A549 (cell line): ENCODE measurements around the gene MRPS17.

Source experiments
- MYC ChIP-seq: IDR thresholded peaks from 2 replicates; pipeline ENCODE4 v1.6.1; 2012; ENCODE audit warnings: mild to moderate bottlenecking, inconsistent platforms, low read length, improper control_type of control experiment, borderline replicate concordance
- TF ChIP-seq, protein P1 (sequence below): fragments of >200 bp; sonication (Bioruptor Twin); formaldehyde crosslinking; IDR thresholded peaks from 3 replicates; pipeline ENCODE4 v1.5.1; 2016
- TF ChIP-seq, protein P2 (sequence below): fragments of >200 bp; sonication (Bioruptor Twin); formaldehyde crosslinking; IDR thresholded peaks from 2 replicates; pipeline ENCODE4 v1.6.1; 2016
- TF ChIP-seq, protein P3 (sequence below): IDR thresholded peaks from 2 replicates; pipeline ENCODE4 v1.6.1; 2012

DNA sequence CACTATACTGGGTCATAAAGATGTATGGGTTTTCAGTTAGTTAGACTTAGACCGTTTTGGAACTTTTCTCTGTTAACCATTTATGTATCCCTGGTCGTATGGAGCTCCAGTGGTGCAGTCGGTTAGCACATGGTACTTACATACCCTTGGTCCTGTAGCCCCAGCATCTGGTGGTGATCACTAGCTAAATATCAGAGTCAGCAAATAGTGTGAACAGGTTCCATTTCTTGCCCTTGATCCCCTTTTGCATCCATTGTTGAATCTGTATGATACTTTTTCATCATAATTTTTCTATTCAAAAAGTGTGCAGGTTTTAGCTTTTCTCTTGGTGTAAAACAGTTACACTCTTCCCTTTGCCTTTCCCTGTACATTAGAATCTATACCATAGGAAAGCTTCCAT lies 28.6 kb downstream of the MRPS17 start:
- TF ChIP-seq MYC = no peak
- TF ChIP-seq, protein P1, sequence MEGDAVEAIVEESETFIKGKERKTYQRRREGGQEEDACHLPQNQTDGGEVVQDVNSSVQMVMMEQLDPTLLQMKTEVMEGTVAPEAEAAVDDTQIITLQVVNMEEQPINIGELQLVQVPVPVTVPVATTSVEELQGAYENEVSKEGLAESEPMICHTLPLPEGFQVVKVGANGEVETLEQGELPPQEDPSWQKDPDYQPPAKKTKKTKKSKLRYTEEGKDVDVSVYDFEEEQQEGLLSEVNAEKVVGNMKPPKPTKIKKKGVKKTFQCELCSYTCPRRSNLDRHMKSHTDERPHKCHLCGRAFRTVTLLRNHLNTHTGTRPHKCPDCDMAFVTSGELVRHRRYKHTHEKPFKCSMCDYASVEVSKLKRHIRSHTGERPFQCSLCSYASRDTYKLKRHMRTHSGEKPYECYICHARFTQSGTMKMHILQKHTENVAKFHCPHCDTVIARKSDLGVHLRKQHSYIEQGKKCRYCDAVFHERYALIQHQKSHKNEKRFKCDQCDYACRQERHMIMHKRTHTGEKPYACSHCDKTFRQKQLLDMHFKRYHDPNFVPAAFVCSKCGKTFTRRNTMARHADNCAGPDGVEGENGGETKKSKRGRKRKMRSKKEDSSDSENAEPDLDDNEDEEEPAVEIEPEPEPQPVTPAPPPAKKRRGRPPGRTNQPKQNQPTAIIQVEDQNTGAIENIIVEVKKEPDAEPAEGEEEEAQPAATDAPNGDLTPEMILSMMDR = no peak
- TF ChIP-seq, protein P2, sequence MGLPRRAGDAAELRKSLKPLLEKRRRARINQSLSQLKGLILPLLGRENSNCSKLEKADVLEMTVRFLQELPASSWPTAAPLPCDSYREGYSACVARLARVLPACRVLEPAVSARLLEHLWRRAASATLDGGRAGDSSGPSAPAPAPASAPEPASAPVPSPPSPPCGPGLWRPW = no peak
- TF ChIP-seq, protein P3, sequence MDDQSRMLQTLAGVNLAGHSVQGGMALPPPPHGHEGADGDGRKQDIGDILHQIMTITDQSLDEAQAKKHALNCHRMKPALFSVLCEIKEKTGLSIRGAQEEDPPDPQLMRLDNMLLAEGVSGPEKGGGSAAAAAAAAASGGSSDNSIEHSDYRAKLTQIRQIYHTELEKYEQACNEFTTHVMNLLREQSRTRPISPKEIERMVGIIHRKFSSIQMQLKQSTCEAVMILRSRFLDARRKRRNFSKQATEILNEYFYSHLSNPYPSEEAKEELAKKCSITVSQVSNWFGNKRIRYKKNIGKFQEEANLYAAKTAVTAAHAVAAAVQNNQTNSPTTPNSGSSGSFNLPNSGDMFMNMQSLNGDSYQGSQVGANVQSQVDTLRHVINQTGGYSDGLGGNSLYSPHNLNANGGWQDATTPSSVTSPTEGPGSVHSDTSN = no peak
